HK-2 (cell line): ENCODE measurements around the gene NIP7.
"Not testable (repeated sequence)": the region's sequence is repeated elsewhere in the genome, so short reads cannot be mapped to it uniquely, and the experiment has no call there.

Experiments used
- DNase-seq: peaks from one replicate; pipeline ENCODE4 v3.0.0-alpha.2; 2018; ENCODE audit not compliant: unreplicated experiment

The NIP7 gene

GRCh38 chr16:69339289-69340094, at the start of gene NIP7, which contains the start of gene COG8:
Gene NIP7 (plus strand): TSS chr16:69339772. CDS start chr16:69339830, 58 bp downstream.
Gene COG8 (minus strand): TSS chr16:69339564. CDS start chr16:69339552, 12 bp downstream.
- DNase-seq: peak; percentile 97

GRCh38 chr16:69291657-69292056, 47.9 kb upstream of the NIP7 start:
- DNase-seq: not testable (repeated sequence)

GRCh38 chr16:69293401-69293800, 46.2 kb upstream of the NIP7 start:
- no peak for DNase-seq

- no peak for DNase-seq
Observed at GRCh38 chr16:69294051-69294450, 45.5 kb upstream of the NIP7 start.

- DNase-seq: not testable (repeated sequence)
Observed at GRCh38 chr16:69296771-69297170, 42.8 kb upstream of the NIP7 start.

- DNase-seq: no peak
Observed at GRCh38 chr16:69298261-69298660, 41.3 kb upstream of the NIP7 start.

GRCh38 chr16:69301187-69301586, 38.4 kb upstream of the NIP7 start:
- no peak for DNase-seq

- DNase-seq: no peak
Observed at GRCh38 chr16:69301861-69302260, 37.7 kb upstream of the NIP7 start.

- no peak for DNase-seq
Observed at GRCh38 chr16:69302301-69302700, 37.3 kb upstream of the NIP7 start.

- no peak for DNase-seq
Observed at GRCh38 chr16:69306031-69306430, 33.5 kb upstream of the NIP7 start.

- no peak for DNase-seq
Observed at GRCh38 chr16:69307091-69307490, 32.5 kb upstream of the NIP7 start.

- no peak for DNase-seq
Observed at GRCh38 chr16:69307856-69308255, 31.7 kb upstream of the NIP7 start.

GRCh38 chr16:69309316-69309715, 30.3 kb upstream of the NIP7 start:
- no peak for DNase-seq

GRCh38 chr16:69310653-69311532, 28.7 kb upstream of the NIP7 start, which contains the start of gene VPS4A:
Gene VPS4A (plus strand): TSS chr16:69311350. CDS start chr16:69311512, 162 bp downstream.
- peak; percentile 99 for DNase-seq

- DNase-seq: peak; percentile 63
Observed at GRCh38 chr16:69311533-69312387, 27.8 kb upstream of the NIP7 start.

- DNase-seq: no peak
Observed at GRCh38 chr16:69313469-69313868, 26.1 kb upstream of the NIP7 start.

- no peak for DNase-seq
Observed at GRCh38 chr16:69314534-69314933, 25.0 kb upstream of the NIP7 start.

GRCh38 chr16:69315486-69316311, 23.9 kb upstream of the NIP7 start:
- no peak for DNase-seq

GRCh38 chr16:69316595-69317034, 23.0 kb upstream of the NIP7 start:
- DNase-seq: no peak

- DNase-seq: no peak
Observed at GRCh38 chr16:69318177-69318910, 21.2 kb upstream of the NIP7 start.
